HepG2 (cell line): Measurements from ENCODE around the gene ARHGAP10. TPM values are rescaled to one million over a fixed set of nuclear protein-coding genes. Genes with fewer than 3 reads are reported as not detected.

Experiments
- CBFB ChIP-seq: sonication (generic); formaldehyde crosslinking; IDR thresholded peaks from 2 replicates; pipeline ENCODE4 v1.4.0; 2020; ENCODE audit warnings: missing genetic modification reagents
- KLF13 ChIP-seq: sonication (generic); formaldehyde crosslinking; IDR thresholded peaks from 2 replicates; pipeline ENCODE4 v1.4.0; 2020; ENCODE audit warnings: mild to moderate bottlenecking, missing genetic modification reagents
- NCOA5 ChIP-seq: sonication (generic); formaldehyde crosslinking; IDR thresholded peaks from 2 replicates; pipeline ENCODE4 v1.4.0; 2020; ENCODE audit warnings: missing genetic modification reagents
- PAWR ChIP-seq: sonication (generic); formaldehyde crosslinking; IDR thresholded peaks from 2 replicates; pipeline ENCODE4 v1.4.0; 2020; ENCODE audit warnings: missing genetic modification reagents, mild to moderate bottlenecking, borderline replicate concordance
- PHF21A ChIP-seq: sonication (generic); formaldehyde crosslinking; IDR thresholded peaks from 2 replicates; pipeline ENCODE4 v1.5.0; 2020; ENCODE audit warnings: mild to moderate bottlenecking, missing genetic modification reagents
- PHF8 ChIP-seq: sonication (generic); formaldehyde crosslinking; IDR thresholded peaks from 2 replicates; pipeline ENCODE4 v1.5.0; 2020; ENCODE audit warnings: missing genetic modification reagents
- RBM39 ChIP-seq: fragments of 200-400 bp; formaldehyde crosslinking; IDR thresholded peaks from one replicate; pipeline ENCODE4 v1.6.1; 2018; ENCODE audit warnings: antibody characterized with exemption, mild to moderate bottlenecking, low read depth, low read length; ENCODE audit not compliant: poor library complexity, severe bottlenecking
- SAFB2 ChIP-seq: sonication (generic); formaldehyde crosslinking; IDR thresholded peaks from 2 replicates; pipeline ENCODE4 v1.5.1; 2020; ENCODE audit warnings: missing genetic modification reagents, low read depth, mild to moderate bottlenecking, borderline replicate concordance
- SOX6 ChIP-seq, 2 experiments: fragments of 450-650 bp in 1 of 2; sonication (generic) in 1 of 2; formaldehyde crosslinking in 1 of 2; IDR thresholded peaks; 2 replicates each; pipeline versions ENCODE4 v1.4.0 to v1.6.1; 2017 to 2020; ENCODE audit warnings: antibody characterized with exemption in 1 of 2, mild to moderate bottlenecking in 1 of 2, missing genetic modification reagents in 1 of 2
- TOPORS ChIP-seq: sonication (generic); formaldehyde crosslinking; IDR thresholded peaks from 2 replicates; pipeline ENCODE4 v1.8.0; 2023; ENCODE audit warnings: mild to moderate bottlenecking, missing genetic modification reagents
- USF2 ChIP-seq, 2 experiments: sonication (generic) in 1 of 2; formaldehyde crosslinking in 1 of 2; IDR thresholded peaks; 2 replicates each; pipeline versions ENCODE4 v1.5.1 to v1.6.1; 2011 to 2020; ENCODE audit warnings: borderline replicate concordance in 1 of 2, low read depth in 1 of 2, low read length in 1 of 2, mild to moderate bottlenecking in 1 of 2, missing genetic modification reagents in 1 of 2, moderate library complexity in 1 of 2
- ZBTB34 ChIP-seq: sonication (generic); formaldehyde crosslinking; IDR thresholded peaks from 2 replicates; pipeline ENCODE4 v1.8.0; 2022; ENCODE audit warnings: mild to moderate bottlenecking, missing genetic modification reagents
- ZBTB44 ChIP-seq: sonication (generic); formaldehyde crosslinking; IDR thresholded peaks from 2 replicates; pipeline ENCODE4 v1.4.0; 2020; ENCODE audit warnings: missing genetic modification reagents
- ZNF124 ChIP-seq: sonication (generic); formaldehyde crosslinking; IDR thresholded peaks from 2 replicates; pipeline ENCODE4 v1.4.0; 2020; ENCODE audit warnings: missing genetic modification reagents
- ZNF224 ChIP-seq: sonication (generic); formaldehyde crosslinking; IDR thresholded peaks from 2 replicates; pipeline ENCODE4 v1.5.0; 2020; ENCODE audit warnings: mild to moderate bottlenecking, missing genetic modification reagents
- ZNF576 ChIP-seq: sonication (generic); formaldehyde crosslinking; IDR thresholded peaks from 2 replicates; pipeline ENCODE4 v1.4.0; 2020; ENCODE audit warnings: mild to moderate bottlenecking, missing genetic modification reagents
- ZSCAN21 ChIP-seq: sonication (generic); formaldehyde crosslinking; IDR thresholded peaks from 2 replicates; pipeline ENCODE4 v1.8.0; 2022; ENCODE audit warnings: mild to moderate bottlenecking, missing genetic modification reagents, moderate library complexity, borderline replicate concordance
- ZSCAN5A ChIP-seq: sonication (generic); formaldehyde crosslinking; IDR thresholded peaks from 2 replicates; pipeline ENCODE4 v1.8.0; 2022; ENCODE audit warnings: mild to moderate bottlenecking, missing genetic modification reagents, borderline replicate concordance
- polyA plus RNA-seq, 8 experiments: library from polyadenylated mRNA; depleted of rRNA in 3 of 8; stranded (reverse) in 7 of 8; unstranded in 1 of 8; fragments of >200 nt; fragmentation: Illumina TruSeq in 4 of 8; extraction: Trizol in 4 of 8; gene quantifications; 2 replicates each; pipeline versions ENCODE4 v1.2.1 to v1.2.3, GENCODE V29; 2011 to 2016; ENCODE audit warnings: low read depth in 4 of 8, missing spikeins in 1 of 8, mixed read lengths in 1 of 8; ENCODE audit not compliant: insufficient read depth in 1 of 8
- total RNA-seq, 5 experiments: library from RNA; depleted of rRNA; stranded (reverse); fragments of >200 nt; fragmentation: Illumina TruSeq; extraction: Trizol; gene quantifications; 2 replicates each; pipeline ENCODE4 v1.2.3, GENCODE V29; 2016; ENCODE audit warnings: low read depth in 1 of 5

Gene ARHGAP10
- total and polyA plus RNA-seq, 2 of the 13 experiments (the other 11 are each of a cell fraction or from before 2014, with no cell fraction given) = 0.45 to 1.6 TPM

GRCh38 chr4:147683717-147684700 is 47.9 kb upstream of the ARHGAP10 start, which contains the start of gene PRMT9 (continued):
- TF ChIP-seq USF2 (IDR thresholded peaks at IDR 0.05; ENCODE audit: low read depth, low read length) = no peak
- TF ChIP-seq USF2 (CRISPR knock-in tag; IDR thresholded peaks at IDR 0.05; ENCODE audit: borderline replicate concordance) = no peak
- TF ChIP-seq ZNF124 (CRISPR knock-in tag) = no peak
- TF ChIP-seq ZSCAN21 (CRISPR knock-in tag) = peak; percentile 66; the same call in 1 of the 2 replicates
- no peak for TF ChIP-seq ZSCAN5A (CRISPR knock-in tag)
- no peak for TF ChIP-seq ZBTB34
- no peak for TF ChIP-seq NCOA5
- no peak for TF ChIP-seq PAWR (CRISPR knock-in tag)
- no peak for TF ChIP-seq ZBTB44 (CRISPR knock-in tag)
- no peak for TF ChIP-seq ZNF224 (CRISPR knock-in tag)
- TF ChIP-seq TOPORS (CRISPR knock-in tag) = peak; percentile 44; the same call in 1 of the 2 replicates
- TF ChIP-seq SOX6 (IDR thresholded peaks at IDR 0.05) = no peak
- TF ChIP-seq SOX6 (CRISPR knock-in tag; IDR thresholded peaks at IDR 0.05) = peak; percentile 50
- TF ChIP-seq CBFB (CRISPR knock-in tag) = peak; percentile 69; the same call in 1 of the 2 replicates
- TF ChIP-seq KLF13 = no peak
- TF ChIP-seq SAFB2 (CRISPR knock-in tag) = peak; percentile 71; the same call in 1 of the 2 replicates
- TF ChIP-seq PHF8 (CRISPR knock-in tag) = peak; percentile 84
- TF ChIP-seq RBM39 = peak; percentile 63
- peak; percentile 72 for TF ChIP-seq PHF21A
- no peak for TF ChIP-seq ZNF576 (CRISPR knock-in tag)
